HG03139 (cell line): ENCODE data around the gene RRAS2.

Source experiments
- ATAC-seq: cut with Tn5 transposase; IDR thresholded peaks from one replicate; pipeline ENCODE4 v1.9.1; 2021; ENCODE audit not compliant: unreplicated experiment

Gene RRAS2

DNA sequence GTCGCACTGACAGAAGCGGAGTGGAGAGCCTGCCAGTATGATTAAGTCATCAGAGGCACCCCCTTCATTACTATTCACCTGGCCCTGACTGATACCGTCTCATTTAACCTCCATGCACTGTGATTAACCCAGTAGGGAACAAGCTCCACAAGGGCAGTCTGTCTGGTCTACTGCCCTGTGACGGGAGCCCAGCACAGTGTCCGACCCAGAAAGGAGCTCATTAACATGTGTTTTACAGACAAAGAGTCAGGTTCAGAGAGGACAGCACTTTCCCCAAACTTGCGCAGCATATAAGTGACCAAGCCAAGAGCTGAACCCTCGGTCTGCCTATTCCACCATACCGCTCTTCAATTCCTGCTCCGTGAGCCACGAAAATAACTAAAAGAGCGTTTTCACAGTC, 129.5 kb downstream of the RRAS2 start:
- ATAC-seq = no peak

DNA sequence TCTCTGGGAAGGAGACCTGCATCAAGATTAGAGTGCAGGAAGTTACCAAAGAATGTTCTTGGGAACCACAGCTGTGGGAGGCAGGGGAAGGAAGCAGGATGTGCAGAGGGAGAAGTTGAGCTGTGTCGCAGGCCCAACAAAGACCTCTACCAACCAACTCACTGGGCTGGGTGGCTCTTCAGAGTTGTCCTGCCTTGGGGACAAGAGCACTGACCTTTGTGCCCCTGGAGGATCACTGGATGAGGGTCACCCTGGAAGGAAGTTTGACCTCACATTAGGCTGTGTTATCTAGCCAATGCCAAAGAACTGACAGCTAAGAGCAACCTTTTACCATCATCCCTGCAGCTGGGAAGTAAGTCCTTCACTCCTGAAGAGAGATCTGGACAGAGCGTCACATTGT, 130.6 kb downstream of the RRAS2 start:
- ATAC-seq = no peak
